Forelimb muscle (tissue), 1 donor: ENCODE data around the gene NYNRIN. TPM values are rescaled to one million over a fixed set of nuclear protein-coding genes. Genes with fewer than 3 reads are reported as not detected.
"Not testable (repeated sequence)": the region's sequence is repeated elsewhere in the genome, so short reads cannot be mapped to it uniquely, and the experiment has no call there.

Source experiments
- DNase-seq: peaks from one replicate; pipeline ENCODE4 v3.0.0-alpha.2; 2013; ENCODE audit warnings: low read depth
- polyA plus RNA-seq: library from polyadenylated mRNA; unstranded; fragments of 120-200 nt; gene quantifications from one replicate; pipeline ENCODE4 v1.2.1, GENCODE V29; 2013; ENCODE audit not compliant: insufficient read length

The NYNRIN gene
- polyA plus RNA-seq, 1 donor = 23.1 TPM

- no peak for DNase-seq
These were observed 28.7 kb upstream of the NYNRIN start for GRCh38 chr14:24369907-24370687.

- no peak for DNase-seq
These were observed 28.1 kb upstream of the NYNRIN start for GRCh38 chr14:24370748-24371147.

- DNase-seq = not testable (repeated sequence)
These were observed 27.2 kb upstream of the NYNRIN start for GRCh38 chr14:24371605-24372004.

- no peak for DNase-seq
These were observed 25.9 kb upstream of the NYNRIN start for GRCh38 chr14:24372701-24373416.

- no peak for DNase-seq
These were observed 22.2 kb upstream of the NYNRIN start for GRCh38 chr14:24376448-24377070.

- no peak for DNase-seq
These were observed 21.7 kb upstream of the NYNRIN start for GRCh38 chr14:24377126-24377525.

GRCh38 chr14:24377657-24378056 is 21.1 kb upstream of the NYNRIN start:
- DNase-seq = no peak

GRCh38 chr14:24378327-24378726 is 20.5 kb upstream of the NYNRIN start:
- no peak for DNase-seq

- DNase-seq = no peak
These were observed 19.6 kb upstream of the NYNRIN start for GRCh38 chr14:24378981-24379906.

GRCh38 chr14:24379907-24380730 is 18.7 kb upstream of the NYNRIN start:
- no peak for DNase-seq

- no peak for DNase-seq
These were observed 17.3 kb upstream of the NYNRIN start for GRCh38 chr14:24381363-24382063.

GRCh38 chr14:24382064-24382371 is 16.8 kb upstream of the NYNRIN start:
- DNase-seq = no peak

GRCh38 chr14:24384169-24384568 is 14.6 kb upstream of the NYNRIN start:
- DNase-seq = no peak

GRCh38 chr14:24385524-24385923 is 13.3 kb upstream of the NYNRIN start:
- DNase-seq = no peak

- DNase-seq = no peak
These were observed 11.8 kb upstream of the NYNRIN start for GRCh38 chr14:24387009-24387345.

- DNase-seq = not testable (repeated sequence)
These were observed 11.2 kb upstream of the NYNRIN start for GRCh38 chr14:24387579-24387978.

GRCh38 chr14:24388474-24389179 is 10.2 kb upstream of the NYNRIN start:
- DNase-seq = no peak

- DNase-seq = no peak
These were observed 9.5 kb upstream of the NYNRIN start for GRCh38 chr14:24389226-24389848.
